Spleen (tissue), 13 donors: ENCODE data around the gene TDG. TPM values are rescaled to one million over a fixed set of nuclear protein-coding genes. Genes with fewer than 3 reads are reported as not detected.
A peak's percentile ranks its signal among the peaks of the same experiment; 100 is the strongest.

Source experiments
- DNase-seq: peaks from one replicate; pipeline ENCODE4 v3.0.0-alpha.2; 2020
- H3K27ac ChIP-seq, 8 donors: fragments of 200-600 bp; sonication (generic) in 7 of 8; 1 replicate in 4 of 8; 2 replicates in 4 of 8; pipeline versions ENCODE4 v1.5.0 to v1.8.0; 2016 to 2021; ENCODE audit warnings: inconsistent platforms in 4 of 8, mild to moderate bottlenecking in 4 of 8, moderate library complexity in 1 of 8
- H3K27me3 ChIP-seq, 7 donors: fragments of 200-600 bp; sonication (generic) in 6 of 7; replicated peaks in 1 of 7; 1 replicate in 4 of 7; 2 replicates in 3 of 7; pipeline versions ENCODE4 v1.5.0 to v1.8.0; 2016 to 2021; ENCODE audit warnings: inconsistent platforms in 3 of 7, mild to moderate bottlenecking in 1 of 7
- H3K36me3 ChIP-seq, 6 donors: fragments of 200-600 bp; sonication (generic) in 5 of 6; 1 replicate in 4 of 6; 2 replicates in 2 of 6; pipeline versions ENCODE4 v1.5.0 to v1.8.0; 2016 to 2021; ENCODE audit warnings: inconsistent platforms in 2 of 6
- H3K4me1 ChIP-seq, 6 donors: fragments of 200-600 bp; sonication (generic) in 5 of 6; 1 replicate in 3 of 6; 2 replicates in 3 of 6; pipeline versions ENCODE4 v1.5.0 to v1.8.0; 2016 to 2021; ENCODE audit warnings: inconsistent platforms in 3 of 6
- H3K4me3 ChIP-seq, 8 donors: fragments of 200-600 bp; sonication (generic) in 7 of 8; 1 replicate in 4 of 8; 2 replicates in 4 of 8; pipeline versions ENCODE4 v1.5.0 to v1.8.0; 2016 to 2021; ENCODE audit warnings: inconsistent platforms in 4 of 8, mild to moderate bottlenecking in 4 of 8, moderate library complexity in 2 of 8
- H3K9me3 ChIP-seq, 8 donors: fragments of 200-600 bp; sonication (generic) in 7 of 8; 1 replicate in 4 of 8; 2 replicates in 4 of 8; pipeline versions ENCODE4 v1.5.0 to v1.8.0; 2016 to 2021; ENCODE audit warnings: inconsistent platforms in 4 of 8
- POLR2A ChIP-seq, 3 donors: fragments of 450-650 bp; IDR thresholded peaks; one replicate each; pipeline ENCODE4 v1.5.1; 2017; ENCODE audit warnings: antibody characterized with exemption in 3 of 3, mild to moderate bottlenecking in 1 of 3
- POLR2AphosphoS5 ChIP-seq, 3 donors: sonication (generic); formaldehyde crosslinking; IDR thresholded peaks; one replicate each; pipeline ENCODE4 v1.5.1; 2017; ENCODE audit warnings: antibody characterized with exemption in 3 of 3
- WGBS, 5 donors: extraction: QIAGEN DNeasy Blood & Tissue Kit in 3 of 5; methylation state at CpG; one replicate each; pipeline versions ENCODE4 v1.1.5 to v1.1.7; 2013 to 2018; 5-methylcytosine and 5-hydroxymethylcytosine counted together
- intact Hi-C: fragments of 100-400 bp; cut with DNase I; formaldehyde crosslinking; loops from one replicate; pipeline ENCODE4 v1.15.0; 2023; ENCODE audit warnings: low total_unique reads
- long read RNA-seq, 2 donors: transcript quantifications; one replicate each; lab custom pipeline, GENCODE V29; 2026
- polyA plus RNA-seq, 3 donors: library from polyadenylated mRNA; stranded (reverse); fragments of 200-250 nt; gene quantifications; one replicate each; pipeline ENCODE4 v1.2.1, GENCODE V29; 2013
- total RNA-seq, 7 donors: library from RNA; depleted of rRNA in 3 of 7; stranded (reverse); fragments of >200 nt in 3 of 7; fragmentation: NEBNext Ultra II Directional in 4 of 7; extraction: Animal tissue kit (Norgen Biotek cat#: 25700) in 4 of 7; gene quantifications; one replicate each; pipeline versions ENCODE4 v1.1.0 to v1.2.1, GENCODE V29; 2016 to 2021
- TF ChIP-seq, protein P1 (sequence below), 11 experiments: fragments of 200-600 bp in 7 of 11; fragments of 450-650 bp in 4 of 11; sonication (generic) in 4 of 11; IDR thresholded peaks in 8 of 11; conservative IDR thresholded peaks in 3 of 11; 1 replicate in 7 of 11; 2 replicates in 4 of 11; pipeline versions ENCODE4 v1.4.0 to v1.8.0; 2016 to 2021; ENCODE audit warnings: antibody characterized with exemption in 11 of 11, inconsistent platforms in 4 of 11, mild to moderate bottlenecking in 1 of 11
- donor health status: healthy with polysubstance abuse.
- donor health status: DM: no; HTN: no; CAD: no; lungs with moderate emphysema.
- donor health status: DM: no; HTN: no; CAD: no.
- donor health status: Bipolar disorder and iron deficiency.
- donor health status: healthy.
- donor health status: DM: no; HTN: no; CAD: no.
- donor health status: DM: yes; HTN: yes; CAD: no.

The TDG gene
- total RNA-seq = 10 to 100 TPM; 21.3 to 38.2 (median 25.2) TPM
- 10 to 100 TPM; 11.0 to 15.4 (median 11.8) TPM for polyA plus RNA-seq
- long read RNA-seq, donor 1, transcript TDG-208 (3 exons, 1,139 nt) = major isoform, 8 of 11 reads
- long read RNA-seq, donor 1, partial matches to known transcripts = 0 of 11 reads
- long read RNA-seq, donor 1, other reads (novel, unspliced or antisense) = 0 of 11 reads
- long read RNA-seq, donor 2, transcript TDG-208 (3 exons, 1,139 nt) = major isoform, 6 of 13 reads
- long read RNA-seq, donor 2, transcript TDG-202 (10 exons, 3,251 nt) = major isoform, 6 of 13 reads
- long read RNA-seq, donor 2, partial matches to known transcripts = 0 of 13 reads
- long read RNA-seq, donor 2, other reads (novel, unspliced or antisense) = 0 of 13 reads

DNA sequence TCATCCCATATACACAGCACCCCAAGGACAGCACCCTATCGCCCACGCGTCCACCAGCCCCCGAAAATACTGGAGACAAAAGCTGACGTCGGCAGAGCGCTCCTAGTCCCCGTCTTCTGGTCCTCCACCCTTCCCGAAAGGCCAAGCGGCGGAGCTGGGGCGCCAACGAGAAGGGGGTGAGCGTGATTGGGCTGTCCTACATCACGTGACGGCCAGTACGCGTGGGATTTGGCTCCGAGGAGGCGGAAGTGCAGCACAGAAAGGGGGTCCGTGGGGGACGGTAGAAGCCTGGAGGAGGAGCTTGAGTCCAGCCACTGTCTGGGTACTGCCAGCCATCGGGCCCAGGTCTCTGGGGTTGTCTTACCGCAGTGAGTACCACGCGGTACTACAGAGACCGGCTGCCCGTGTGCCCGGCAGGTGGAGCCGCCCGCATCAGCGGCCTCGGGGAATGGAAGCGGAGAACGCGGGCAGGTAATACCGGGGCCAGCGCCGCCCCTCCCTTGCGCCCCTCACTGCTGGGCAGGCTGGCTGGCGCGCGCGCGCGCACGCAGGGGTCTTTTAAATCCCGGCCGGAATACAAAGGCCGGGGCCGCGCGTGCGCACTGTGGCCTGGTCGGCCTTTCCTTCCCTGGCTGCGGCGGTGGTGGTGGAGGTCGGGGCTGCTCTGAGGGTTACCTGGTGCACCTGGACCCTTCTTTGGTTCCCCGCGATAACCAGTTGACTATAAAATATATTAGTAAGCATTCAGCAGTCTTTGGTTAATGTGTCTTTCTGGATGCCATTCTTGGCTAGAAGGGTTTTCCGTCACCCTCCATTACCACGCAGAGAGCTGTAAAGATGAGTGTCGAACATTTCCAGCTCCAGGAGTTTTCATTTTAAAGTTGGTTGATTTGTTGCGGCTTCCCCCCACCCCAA, at the start of gene TDG:
TSS of gene TDG (plus strand) at position 283 of the 915 bp plus-strand sequence. CDS start at position 449, 166 bp downstream.
- WGBS, 5 donors = 4 to 15% (median 6%) methylated on average over 43 to 64 of the region's 64 CpGs
- TF ChIP-seq POLR2AphosphoS5 (IDR thresholded peaks at IDR 0.05) (peak; percentile 96 to 98 (median 97)), POLR2A (IDR thresholded peaks at IDR 0.05) (peak; percentile 36 to 83 (median 59))
- TF ChIP-seq, protein P1, sequence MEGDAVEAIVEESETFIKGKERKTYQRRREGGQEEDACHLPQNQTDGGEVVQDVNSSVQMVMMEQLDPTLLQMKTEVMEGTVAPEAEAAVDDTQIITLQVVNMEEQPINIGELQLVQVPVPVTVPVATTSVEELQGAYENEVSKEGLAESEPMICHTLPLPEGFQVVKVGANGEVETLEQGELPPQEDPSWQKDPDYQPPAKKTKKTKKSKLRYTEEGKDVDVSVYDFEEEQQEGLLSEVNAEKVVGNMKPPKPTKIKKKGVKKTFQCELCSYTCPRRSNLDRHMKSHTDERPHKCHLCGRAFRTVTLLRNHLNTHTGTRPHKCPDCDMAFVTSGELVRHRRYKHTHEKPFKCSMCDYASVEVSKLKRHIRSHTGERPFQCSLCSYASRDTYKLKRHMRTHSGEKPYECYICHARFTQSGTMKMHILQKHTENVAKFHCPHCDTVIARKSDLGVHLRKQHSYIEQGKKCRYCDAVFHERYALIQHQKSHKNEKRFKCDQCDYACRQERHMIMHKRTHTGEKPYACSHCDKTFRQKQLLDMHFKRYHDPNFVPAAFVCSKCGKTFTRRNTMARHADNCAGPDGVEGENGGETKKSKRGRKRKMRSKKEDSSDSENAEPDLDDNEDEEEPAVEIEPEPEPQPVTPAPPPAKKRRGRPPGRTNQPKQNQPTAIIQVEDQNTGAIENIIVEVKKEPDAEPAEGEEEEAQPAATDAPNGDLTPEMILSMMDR (IDR thresholded peaks at IDR 0.05 in 8 of 11, conservative IDR thresholded peaks at IDR 0.05 in 3 of 11) = peak in 2 of 11 experiments; percentile 14 to 17
- H3K9me3 ChIP-seq = no peaks in the 10 kb centered on the region
- H3K27ac ChIP-seq = peak within 1 kb of the TSS; percentile 89 to 98 (median 96)
- peak; percentile 100 for DNase-seq
- peaks cover 25 to 81% (median 62%) of the 10 kb centered on the region in 6 donors for H3K4me1 ChIP-seq
- no peaks in the 10 kb centered on the region for H3K27me3 ChIP-seq
- intact Hi-C loops = no loop called here
- H3K4me3 ChIP-seq = peak within 1 kb of the TSS; percentile 61 to 93 (median 82)
- peaks cover 0 to 20% (median 0%) of the 10 kb centered on the region in 6 donors for H3K36me3 ChIP-seq

DNA sequence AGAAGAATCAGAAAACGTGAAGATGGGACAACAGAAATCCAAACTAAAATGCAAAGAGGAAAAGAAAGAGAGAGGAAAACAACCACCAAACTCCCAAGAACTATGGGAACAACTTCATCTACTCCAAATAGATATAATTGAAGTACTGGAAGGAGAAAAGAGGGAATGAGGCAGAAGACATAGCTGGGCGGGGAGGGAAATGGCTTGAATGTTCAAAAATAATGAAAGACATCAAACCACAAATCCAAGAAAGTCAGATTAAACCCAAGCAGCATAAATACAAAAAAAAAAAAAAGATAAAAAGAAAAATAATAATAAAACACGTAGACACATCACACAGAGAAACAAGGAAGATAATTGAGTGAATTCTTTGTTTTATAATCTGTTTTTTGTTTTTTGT, 47.8 kb upstream of the TDG start:
- no peak for TF ChIP-seq POLR2A (IDR thresholded peaks at IDR 0.05)
- TF ChIP-seq, protein P1 (IDR thresholded peaks at IDR 0.05 in 8 of 11, conservative IDR thresholded peaks at IDR 0.05 in 3 of 11) = no peak
- TF ChIP-seq POLR2AphosphoS5 (IDR thresholded peaks at IDR 0.05) = no peak
- Histone ChIP-seq H3K27me3 (no peaks in the 10 kb centered on the region), H3K4me3 (no peak overlapping the region), H3K36me3 (no peaks in the 10 kb centered on the region), H3K9me3 (peaks cover 0 to 16% (median 7%) of the 10 kb centered on the region in 8 donors), H3K4me1 (no peaks in the 10 kb centered on the region), H3K27ac (no peak overlapping the region)
- DNase-seq = no peak
- 48 to 81% (median 62%) methylated on average over 3 of the region's 3 CpGs for WGBS, 5 donors
- intact Hi-C loops = no loop called here

DNA sequence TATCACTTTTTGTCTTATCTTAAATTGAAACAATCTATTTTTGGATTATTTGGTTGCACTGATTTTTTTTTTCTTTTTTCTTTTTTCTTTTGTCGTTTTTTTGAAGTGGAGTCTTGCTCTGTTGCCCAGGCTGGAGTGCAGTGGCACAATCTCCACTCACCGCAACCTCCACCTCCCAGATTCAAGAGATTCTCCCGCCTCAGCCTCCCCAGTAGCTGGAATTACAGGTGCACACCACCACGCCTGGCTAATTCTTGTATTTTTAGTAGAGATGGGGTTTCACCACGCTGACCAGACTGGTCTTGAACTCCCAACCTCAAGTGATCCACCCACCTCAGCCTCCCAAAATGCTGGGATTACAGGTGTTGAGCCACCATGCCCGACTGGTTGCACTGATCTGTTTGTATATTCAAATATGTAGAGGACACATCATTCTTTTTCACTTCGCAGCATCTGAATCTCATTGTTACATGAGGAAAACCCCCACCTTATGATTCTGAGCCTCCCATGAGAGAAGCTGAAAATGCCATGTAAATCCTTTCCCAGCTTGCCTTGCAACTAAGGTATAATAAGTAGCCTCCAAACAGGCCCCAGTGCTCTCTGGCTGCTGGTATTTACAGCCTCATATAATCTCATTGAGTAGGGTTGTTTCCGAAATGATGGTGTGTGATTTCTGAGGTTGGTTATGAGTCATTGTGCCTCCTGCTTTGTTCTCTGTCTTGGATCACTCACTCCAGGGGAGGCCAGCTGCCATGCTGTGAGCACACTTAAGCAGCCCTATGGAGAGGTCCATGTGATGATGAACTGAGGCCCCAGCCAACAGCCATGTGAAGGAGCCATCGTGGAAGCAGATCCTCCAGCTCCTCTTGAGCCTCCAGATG, 40.7 kb upstream of the TDG start:
- Histone ChIP-seq H3K27ac (peak overlapping the region in 2 of 8 donors; percentile 26 to 40), H3K27me3 (no peaks in the 10 kb centered on the region), H3K4me1 (peaks cover 5 to 22% (median 10%) of the 10 kb centered on the region in 6 donors), H3K4me3 (no peak overlapping the region), H3K36me3 (no peaks in the 10 kb centered on the region), H3K9me3 (no peaks in the 10 kb centered on the region)
- no peak for DNase-seq
- intact Hi-C loops = no loop called here
- WGBS, 5 donors = 62 to 76% (median 70%) methylated on average over 9 of the region's 9 CpGs
- no peak for TF ChIP-seq POLR2A (IDR thresholded peaks at IDR 0.05)
- TF ChIP-seq, protein P1 (IDR thresholded peaks at IDR 0.05 in 8 of 11, conservative IDR thresholded peaks at IDR 0.05 in 3 of 11) = no peak
- no peak for TF ChIP-seq POLR2AphosphoS5 (IDR thresholded peaks at IDR 0.05)
